Measurements from ENCODE around the gene CAMTA1. TPM values are rescaled to one million over a fixed set of nuclear protein-coding genes. Genes with fewer than 3 reads are reported as not detected.
"Not testable (repeated sequence)": the region's sequence is repeated elsewhere in the genome, so short reads cannot be mapped to it uniquely, and the experiment has no call there.

The CAMTA1 gene
- total RNA-seq, 1 experiment from 2014 or later, result 60.0 TPM

DNA sequence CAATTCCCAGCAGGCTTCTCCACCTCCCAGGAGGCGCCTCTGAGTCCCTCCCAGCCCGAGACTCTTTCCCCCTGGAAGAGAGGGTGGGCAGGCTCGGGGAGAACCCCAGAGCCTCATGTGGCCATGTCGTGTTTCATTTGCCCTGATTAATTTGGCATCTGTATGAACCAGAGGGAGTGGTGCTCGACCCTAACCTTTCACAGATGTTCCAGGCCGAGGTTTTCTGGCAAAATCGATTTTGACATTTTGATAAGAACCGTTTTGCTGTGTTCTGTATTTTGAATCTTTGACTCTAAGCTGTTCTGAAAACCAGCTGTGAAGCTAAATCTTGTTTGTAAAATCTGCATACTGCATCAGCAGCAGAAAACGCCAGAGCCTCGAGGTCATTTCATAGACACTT lies 367.4 kb downstream of the CAMTA1 start:
- no peaks in the 10 kb centered on the region for H3K36me3 Mint-ChIP-seq (ENCODE audit: insufficient read depth, unreplicated experiment)
- H3K27me3 Mint-ChIP-seq (ENCODE audit: insufficient read depth, unreplicated experiment), result peaks cover 4% of the 10 kb centered on the region
- no peak overlapping the region for H3K27ac Mint-ChIP-seq (ENCODE audit: unreplicated experiment)
- Histone ChIP-seq H3K27me3 (replicated peaks; ENCODE audit: control insufficient read depth, insufficient read depth, low read length) (no peaks in the 10 kb centered on the region), H3K4me1 (no peaks in the 10 kb centered on the region), H3K4me3 (ENCODE audit: low read depth, low read length) (no peak overlapping the region), H3K36me3 (ENCODE audit: control insufficient read depth, insufficient read depth, low read length) (no peaks in the 10 kb centered on the region), H3K9me3 (no peaks in the 10 kb centered on the region)
- TF ChIP-seq, protein P1, sequence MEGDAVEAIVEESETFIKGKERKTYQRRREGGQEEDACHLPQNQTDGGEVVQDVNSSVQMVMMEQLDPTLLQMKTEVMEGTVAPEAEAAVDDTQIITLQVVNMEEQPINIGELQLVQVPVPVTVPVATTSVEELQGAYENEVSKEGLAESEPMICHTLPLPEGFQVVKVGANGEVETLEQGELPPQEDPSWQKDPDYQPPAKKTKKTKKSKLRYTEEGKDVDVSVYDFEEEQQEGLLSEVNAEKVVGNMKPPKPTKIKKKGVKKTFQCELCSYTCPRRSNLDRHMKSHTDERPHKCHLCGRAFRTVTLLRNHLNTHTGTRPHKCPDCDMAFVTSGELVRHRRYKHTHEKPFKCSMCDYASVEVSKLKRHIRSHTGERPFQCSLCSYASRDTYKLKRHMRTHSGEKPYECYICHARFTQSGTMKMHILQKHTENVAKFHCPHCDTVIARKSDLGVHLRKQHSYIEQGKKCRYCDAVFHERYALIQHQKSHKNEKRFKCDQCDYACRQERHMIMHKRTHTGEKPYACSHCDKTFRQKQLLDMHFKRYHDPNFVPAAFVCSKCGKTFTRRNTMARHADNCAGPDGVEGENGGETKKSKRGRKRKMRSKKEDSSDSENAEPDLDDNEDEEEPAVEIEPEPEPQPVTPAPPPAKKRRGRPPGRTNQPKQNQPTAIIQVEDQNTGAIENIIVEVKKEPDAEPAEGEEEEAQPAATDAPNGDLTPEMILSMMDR (IDR thresholded peaks at IDR 0.05; ENCODE audit: insufficient read depth in 1 of 2, low read depth in 1 of 2, low read length in 1 of 2, severe bottlenecking in 1 of 2, unreplicated experiment in 1 of 2), result no peak
- no peaks in the 10 kb centered on the region for H3K9me3 Mint-ChIP-seq (ENCODE audit: unreplicated experiment)
- no TSS peak for BruUV-seq (replicated peaks)
- H3K4me1 Mint-ChIP-seq (ENCODE audit: low read depth, unreplicated experiment), result no peaks in the 10 kb centered on the region
- POLR2A ChIA-PET, result no interaction called here
- no peak overlapping the region for H3K4me3 Mint-ChIP-seq (ENCODE audit: unreplicated experiment)
- CTCF ChIA-PET, result no interaction called here
- intact Hi-C loops (cut with micrococcal nuclease; ENCODE audit: unreplicated experiment), result no loop called here
- no peak for DNase-seq

DNA sequence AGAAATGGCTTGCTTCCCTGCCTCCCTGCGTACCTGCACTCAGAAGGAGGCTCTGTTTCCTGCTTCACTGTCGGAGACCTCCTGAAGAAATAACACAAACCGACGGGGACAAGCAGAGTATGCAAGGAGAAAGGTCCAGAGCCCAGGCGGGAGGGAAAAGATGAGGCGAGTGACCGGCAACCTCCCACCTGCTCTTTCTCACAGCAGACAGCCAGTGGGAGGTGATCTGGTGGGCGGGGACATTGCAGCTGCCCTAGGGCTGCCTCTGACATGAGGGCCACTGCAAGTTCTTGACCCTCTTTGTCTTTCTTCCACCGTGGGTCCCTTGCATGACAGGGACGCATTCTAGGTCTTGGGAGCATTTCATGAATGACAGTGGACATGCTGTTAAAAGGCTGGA lies 368.2 kb downstream of the CAMTA1 start:
- H3K4me1 ChIP-seq, result no peaks in the 10 kb centered on the region
- Mint-ChIP-seq H3K4me1 (ENCODE audit: low read depth, unreplicated experiment) (no peaks in the 10 kb centered on the region), H3K27ac (ENCODE audit: unreplicated experiment) (no peak overlapping the region), H3K36me3 (ENCODE audit: insufficient read depth, unreplicated experiment) (no peaks in the 10 kb centered on the region), H3K27me3 (ENCODE audit: insufficient read depth, unreplicated experiment) (peaks cover 4% of the 10 kb centered on the region), H3K9me3 (ENCODE audit: unreplicated experiment) (no peaks in the 10 kb centered on the region), H3K4me3 (ENCODE audit: unreplicated experiment) (no peak overlapping the region)
- H3K36me3 ChIP-seq (ENCODE audit: control insufficient read depth, insufficient read depth, low read length), result no peaks in the 10 kb centered on the region
- intact Hi-C loops (cut with micrococcal nuclease; ENCODE audit: unreplicated experiment), result no loop called here
- no peaks in the 10 kb centered on the region for H3K9me3 ChIP-seq
- ChIA-PET POLR2A (no interaction called here), CTCF (no interaction called here)
- H3K27me3 ChIP-seq (replicated peaks; ENCODE audit: control insufficient read depth, insufficient read depth, low read length), result no peaks in the 10 kb centered on the region
- H3K4me3 ChIP-seq (ENCODE audit: low read depth, low read length), result no peak overlapping the region
- no TSS peak for BruUV-seq (replicated peaks)
- TF ChIP-seq, protein P1 (IDR thresholded peaks at IDR 0.05; ENCODE audit: insufficient read depth in 1 of 2, low read depth in 1 of 2, low read length in 1 of 2, severe bottlenecking in 1 of 2, unreplicated experiment in 1 of 2), result no peak
- DNase-seq, result no peak

DNA sequence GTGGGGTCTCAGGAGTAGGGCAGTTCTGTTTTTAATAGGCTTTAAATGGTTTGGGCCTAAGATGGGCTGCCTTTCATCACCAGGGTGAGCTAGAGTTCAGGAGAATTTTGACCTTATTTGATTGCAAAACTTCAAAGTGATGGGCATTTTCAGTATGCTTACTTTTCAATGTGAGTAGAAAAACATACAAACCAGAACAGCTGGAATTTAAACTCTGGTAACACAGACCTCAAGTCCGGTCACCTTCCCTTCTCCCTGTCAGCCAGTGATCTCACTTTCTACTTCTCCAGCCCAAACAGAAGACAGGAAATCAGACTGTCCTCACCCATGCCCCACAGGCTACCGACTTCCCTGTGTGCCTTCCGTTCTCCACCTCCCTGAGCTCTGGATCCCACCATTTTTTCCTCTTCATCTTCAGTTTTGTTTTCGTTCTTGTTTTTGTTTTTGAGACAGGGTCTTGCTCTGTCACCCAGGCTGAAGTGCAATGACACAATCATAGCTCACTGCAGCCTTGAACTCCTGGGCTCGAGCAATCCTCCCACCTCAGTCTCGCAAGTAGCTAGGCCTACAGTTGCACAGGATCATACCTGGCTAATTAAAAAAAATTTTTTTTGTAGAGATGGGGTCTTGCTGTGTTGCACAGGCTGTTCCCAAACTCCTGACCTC lies 374.0 kb downstream of the CAMTA1 start:
- DNase-seq, result no peak
- H3K4me1 ChIP-seq, result no peaks in the 10 kb centered on the region
- no peak overlapping the region for H3K4me3 Mint-ChIP-seq (ENCODE audit: unreplicated experiment)
- no TSS peak for BruUV-seq (replicated peaks)
- intact Hi-C loops (cut with micrococcal nuclease; ENCODE audit: unreplicated experiment), result no loop called here
- ChIA-PET CTCF (no interaction called here), POLR2A (no interaction called here)
- TF ChIP-seq, protein P1 (IDR thresholded peaks at IDR 0.05; ENCODE audit: insufficient read depth in 1 of 2, low read depth in 1 of 2, low read length in 1 of 2, severe bottlenecking in 1 of 2, unreplicated experiment in 1 of 2), result no peak
- no peaks in the 10 kb centered on the region for H3K4me1 Mint-ChIP-seq (ENCODE audit: low read depth, unreplicated experiment)
- H3K27ac Mint-ChIP-seq (ENCODE audit: unreplicated experiment), result no peak overlapping the region
- no peak overlapping the region for H3K4me3 ChIP-seq (ENCODE audit: low read depth, low read length)
- H3K9me3 Mint-ChIP-seq (ENCODE audit: unreplicated experiment), result peaks cover 13% of the 10 kb centered on the region
- H3K36me3 ChIP-seq (ENCODE audit: control insufficient read depth, insufficient read depth, low read length), result no peaks in the 10 kb centered on the region
- H3K27me3 ChIP-seq (replicated peaks; ENCODE audit: control insufficient read depth, insufficient read depth, low read length), result no peaks in the 10 kb centered on the region; the same call in 1 of the 2 replicates
- H3K36me3 Mint-ChIP-seq (ENCODE audit: insufficient read depth, unreplicated experiment), result no peaks in the 10 kb centered on the region
- H3K27me3 Mint-ChIP-seq (ENCODE audit: insufficient read depth, unreplicated experiment), result peaks cover 20% of the 10 kb centered on the region
- no peaks in the 10 kb centered on the region; the same call in 1 of the 2 replicates for H3K9me3 ChIP-seq

DNA sequence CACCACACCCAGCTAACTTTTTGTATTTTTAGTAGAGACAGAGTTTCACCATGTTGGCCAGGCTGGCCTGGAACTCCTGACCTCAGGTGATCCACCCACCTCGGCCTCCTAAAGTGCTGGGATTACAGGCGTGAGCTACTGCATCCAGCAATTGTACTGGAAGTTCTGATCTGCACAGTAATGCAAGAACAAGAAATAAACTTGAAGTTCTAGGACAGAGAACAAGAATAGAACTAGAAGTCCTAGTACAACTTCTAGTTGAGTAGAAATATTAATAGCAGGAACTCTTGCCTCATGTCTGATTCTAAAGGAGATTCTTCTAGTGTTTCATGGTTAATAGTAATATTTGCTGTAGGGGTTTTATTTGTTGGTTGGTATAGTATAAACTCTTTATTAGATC lies 383.3 kb downstream of the CAMTA1 start:
- H3K4me1 Mint-ChIP-seq (ENCODE audit: low read depth, unreplicated experiment); H3K4me3 ChIP-seq (ENCODE audit: low read depth, low read length); intact Hi-C loops (cut with micrococcal nuclease; ENCODE audit: unreplicated experiment); H3K36me3 ChIP-seq (ENCODE audit: control insufficient read depth, insufficient read depth, low read length); POLR2A ChIA-PET; H3K9me3 Mint-ChIP-seq (ENCODE audit: unreplicated experiment); DNase-seq; H3K27ac Mint-ChIP-seq (ENCODE audit: unreplicated experiment); H3K4me1 ChIP-seq; H3K36me3 Mint-ChIP-seq (ENCODE audit: insufficient read depth, unreplicated experiment); CTCF ChIA-PET; H3K4me3 Mint-ChIP-seq (ENCODE audit: unreplicated experiment); BruUV-seq (replicated peaks); H3K9me3 ChIP-seq; H3K27me3 ChIP-seq (replicated peaks; ENCODE audit: control insufficient read depth, insufficient read depth, low read length): not testable (repeated sequence)
- H3K27me3 Mint-ChIP-seq (ENCODE audit: insufficient read depth, unreplicated experiment), result peaks cover 28% of the 10 kb centered on the region
